NCI-H187 treated with DMSO at 0.1 percent for 48 hours (cell line): ENCODE measurements around the gene KPNA3.
"Not testable (repeated sequence)": the region's sequence is repeated elsewhere in the genome, so short reads cannot be mapped to it uniquely, and the experiment has no call there.

Experiments
- DNase-seq: peaks from one replicate; lab custom pipeline; 2025; lab: John Stamatoyannopoulos, UW

The KPNA3 gene

GRCh38 chr13:49746111-49746510 is 46.4 kb downstream of the KPNA3 start:
- no peak for DNase-seq

GRCh38 chr13:49740870-49741269 is 51.6 kb downstream of the KPNA3 start:
- DNase-seq, result no peak

- no peak for DNase-seq
These were observed 52.8 kb downstream of the KPNA3 start for GRCh38 chr13:49739498-49740187.

GRCh38 chr13:49733181-49733951 is 59.1 kb downstream of the KPNA3 start:
- no peak for DNase-seq

- DNase-seq, result no peak
These were observed 60.7 kb downstream of the KPNA3 start for GRCh38 chr13:49731766-49732165.

- DNase-seq, result no peak
These were observed 75.9 kb downstream of the KPNA3 start for GRCh38 chr13:49716615-49717014.

- DNase-seq, result no peak
These were observed 77.7 kb downstream of the KPNA3 start for GRCh38 chr13:49714757-49715156.

GRCh38 chr13:49711218-49711863 is 81.1 kb downstream of the KPNA3 start:
- DNase-seq, result no peak

- DNase-seq, result not testable (repeated sequence)
These were observed 88.2 kb downstream of the KPNA3 start for GRCh38 chr13:49704264-49704663.

- no peak for DNase-seq
These were observed 91.0 kb downstream of the KPNA3 start for GRCh38 chr13:49701491-49701890.

- no peak for DNase-seq
These were observed 95.0 kb downstream of the KPNA3 start for GRCh38 chr13:49697468-49697867.

GRCh38 chr13:49694446-49694845 is 98.0 kb downstream of the KPNA3 start:
- DNase-seq, result no peak

GRCh38 chr13:49693877-49694276 is 98.6 kb downstream of the KPNA3 start:
- no peak for DNase-seq

GRCh38 chr13:49693191-49693733 is 99.2 kb downstream of the KPNA3 start:
- DNase-seq, result no peak

GRCh38 chr13:49690995-49691784 is 101.3 kb downstream of the KPNA3 start, which contains the start of gene EBPL:
TSS of gene EBPL (minus strand) at chr13:49691486. CDS start at chr13:49691424, 62 bp downstream.
- DNase-seq, result peak; percentile 67

- DNase-seq, result no peak
These were observed 102.1 kb downstream of the KPNA3 start for GRCh38 chr13:49690133-49690994.

- DNase-seq, result no peak
These were observed 109.0 kb downstream of the KPNA3 start for GRCh38 chr13:49683489-49683888.

- no peak for DNase-seq
These were observed 110.5 kb downstream of the KPNA3 start for GRCh38 chr13:49681842-49682435.

- DNase-seq, result no peak
These were observed 113.2 kb downstream of the KPNA3 start for GRCh38 chr13:49679246-49679645.

- no peak for DNase-seq
These were observed 114.1 kb downstream of the KPNA3 start for GRCh38 chr13:49678191-49678914.
